Progenitor cell of endocrine pancreas (in vitro differentiated cells): ENCODE data around the gene ATE1. TPM values are rescaled to one million over a fixed set of nuclear protein-coding genes. Genes with fewer than 3 reads are reported as not detected.

Experiments used
- DNase-seq: peaks from one replicate; pipeline ENCODE4 v3.0.0; 2021; ENCODE audit warnings: low spot score; ENCODE audit not compliant: unreplicated experiment
- H3K27ac Mint-ChIP-seq: 2 replicates; pipeline ENCODE4 v1.8.0; 2021; ENCODE audit warnings: mild to moderate bottlenecking, moderate library complexity, mixed read lengths
- H3K27me3 Mint-ChIP-seq: 2 replicates; pipeline ENCODE4 v1.8.0; 2021; ENCODE audit warnings: mixed read lengths
- H3K36me3 Mint-ChIP-seq: 2 replicates; pipeline ENCODE4 v1.8.0; 2022; ENCODE audit warnings: mixed read lengths; ENCODE audit not compliant: insufficient read depth
- H3K4me1 Mint-ChIP-seq: 2 replicates; pipeline ENCODE4 v1.8.0; 2021; ENCODE audit warnings: low read depth, mixed read lengths
- H3K4me3 Mint-ChIP-seq: 2 replicates; pipeline ENCODE4 v1.8.0; 2021; ENCODE audit warnings: low read depth, mild to moderate bottlenecking, moderate library complexity, mixed read lengths
- H3K9me3 Mint-ChIP-seq: 2 replicates; pipeline ENCODE4 v1.8.0; 2021; ENCODE audit warnings: low read depth, mixed read lengths
- total RNA-seq: library from RNA; stranded (reverse); gene quantifications from 2 replicates; pipeline ENCODE4 v1.2.1, GENCODE V29; 2021
- TF ChIP-seq, protein P1 (sequence below): fragments of 200-600 bp; sonication (generic); IDR thresholded peaks from one replicate; pipeline ENCODE4 v1.5.0; 2021; ENCODE audit warnings: antibody characterized with exemption, mild to moderate bottlenecking; ENCODE audit not compliant: unreplicated experiment

Gene ATE1
- total RNA-seq, 1 donor from 2014 or later, result 41.0 TPM

DNA sequence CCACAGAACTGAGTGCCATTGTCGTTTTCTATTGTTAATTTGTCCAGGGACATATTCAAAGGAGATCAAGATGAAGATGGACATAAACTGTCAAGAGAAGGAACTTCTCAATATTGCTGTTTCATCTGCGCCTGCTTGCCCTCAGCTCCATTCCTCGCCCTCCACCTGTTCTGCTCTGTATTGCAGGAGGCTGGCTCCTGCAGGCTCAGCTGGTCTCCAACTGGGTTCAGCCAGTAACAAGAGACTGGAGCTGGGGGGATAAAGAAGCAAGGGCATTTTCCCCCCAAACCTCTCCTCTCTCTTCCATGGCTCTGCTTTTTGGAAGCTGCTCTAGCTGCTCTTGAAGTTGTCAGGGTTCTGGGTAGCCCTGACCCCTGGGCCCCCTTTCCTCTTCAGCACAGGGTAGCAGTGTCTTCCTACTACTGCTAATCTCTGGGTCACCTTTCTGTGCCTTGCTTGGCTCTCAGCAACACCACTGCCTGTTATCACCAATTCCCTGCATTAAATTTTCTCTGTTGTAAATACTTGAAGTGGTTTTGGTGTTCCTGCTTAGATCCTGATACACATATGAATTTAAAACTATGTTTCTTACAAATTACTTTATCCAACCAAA is 180.6 kb downstream of the ATE1 start:
- DNase-seq, result no peak
- no peaks in the 10 kb centered on the region for H3K27me3 Mint-ChIP-seq
- no peak overlapping the region for H3K4me3 Mint-ChIP-seq
- no peaks in the 10 kb centered on the region for H3K9me3 Mint-ChIP-seq
- no peak overlapping the region for H3K27ac Mint-ChIP-seq
- TF ChIP-seq, protein P1, sequence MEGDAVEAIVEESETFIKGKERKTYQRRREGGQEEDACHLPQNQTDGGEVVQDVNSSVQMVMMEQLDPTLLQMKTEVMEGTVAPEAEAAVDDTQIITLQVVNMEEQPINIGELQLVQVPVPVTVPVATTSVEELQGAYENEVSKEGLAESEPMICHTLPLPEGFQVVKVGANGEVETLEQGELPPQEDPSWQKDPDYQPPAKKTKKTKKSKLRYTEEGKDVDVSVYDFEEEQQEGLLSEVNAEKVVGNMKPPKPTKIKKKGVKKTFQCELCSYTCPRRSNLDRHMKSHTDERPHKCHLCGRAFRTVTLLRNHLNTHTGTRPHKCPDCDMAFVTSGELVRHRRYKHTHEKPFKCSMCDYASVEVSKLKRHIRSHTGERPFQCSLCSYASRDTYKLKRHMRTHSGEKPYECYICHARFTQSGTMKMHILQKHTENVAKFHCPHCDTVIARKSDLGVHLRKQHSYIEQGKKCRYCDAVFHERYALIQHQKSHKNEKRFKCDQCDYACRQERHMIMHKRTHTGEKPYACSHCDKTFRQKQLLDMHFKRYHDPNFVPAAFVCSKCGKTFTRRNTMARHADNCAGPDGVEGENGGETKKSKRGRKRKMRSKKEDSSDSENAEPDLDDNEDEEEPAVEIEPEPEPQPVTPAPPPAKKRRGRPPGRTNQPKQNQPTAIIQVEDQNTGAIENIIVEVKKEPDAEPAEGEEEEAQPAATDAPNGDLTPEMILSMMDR, result no peak
- H3K4me1 Mint-ChIP-seq, result no peaks in the 10 kb centered on the region
- H3K36me3 Mint-ChIP-seq, result peaks cover 6% of the 10 kb centered on the region

DNA sequence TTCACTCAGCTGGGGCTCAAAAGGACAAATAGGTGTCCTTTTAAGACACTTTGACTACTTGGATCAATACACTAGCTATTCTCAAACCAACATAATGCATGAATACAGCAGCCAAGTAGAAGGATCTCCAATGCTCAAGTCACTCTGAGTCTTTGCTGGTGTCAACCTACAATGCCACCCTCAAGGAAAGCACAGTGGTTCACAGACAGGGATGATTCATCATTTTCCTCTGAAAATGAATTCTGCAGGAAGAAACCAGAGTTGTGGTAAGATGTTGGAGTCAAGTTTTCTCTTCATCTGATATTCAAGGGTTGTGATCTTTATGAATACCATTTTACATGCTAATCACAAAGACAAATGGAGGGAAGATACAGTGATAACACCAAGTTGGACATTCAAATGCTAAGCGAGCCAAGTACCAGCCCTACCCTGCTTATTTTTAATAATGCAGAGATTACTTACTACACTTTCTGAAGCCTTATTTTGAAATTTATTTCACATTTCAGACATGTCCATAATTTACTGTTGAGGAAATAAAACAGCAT is 186.5 kb downstream of the ATE1 start:
- no peaks in the 10 kb centered on the region for H3K27me3 Mint-ChIP-seq
- TF ChIP-seq, protein P1, result no peak
- no peak for DNase-seq
- no peak overlapping the region for H3K27ac Mint-ChIP-seq
- peaks cover 10% of the 10 kb centered on the region for H3K36me3 Mint-ChIP-seq
- H3K9me3 Mint-ChIP-seq, result no peaks in the 10 kb centered on the region
- no peak overlapping the region for H3K4me3 Mint-ChIP-seq
- peaks cover 6% of the 10 kb centered on the region for H3K4me1 Mint-ChIP-seq

DNA sequence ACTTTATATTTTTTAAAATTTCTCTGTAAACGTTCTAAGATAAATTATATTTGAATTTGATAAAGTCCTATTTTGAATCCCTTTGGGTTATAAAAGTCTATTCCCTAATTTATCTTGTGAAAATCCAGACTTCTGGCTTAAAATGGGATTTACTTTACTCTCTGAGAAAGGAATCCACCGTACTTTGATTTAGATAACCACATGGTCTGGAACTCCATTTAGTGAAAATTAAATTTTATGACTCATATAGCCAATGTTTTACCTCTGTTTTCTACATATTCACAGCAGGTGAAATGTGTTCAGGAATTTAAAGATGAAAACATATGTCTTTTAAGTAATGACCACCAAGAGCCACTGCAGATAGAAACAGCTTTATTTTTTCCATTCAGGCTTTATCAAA is 187.8 kb downstream of the ATE1 start:
- Mint-ChIP-seq H3K4me3 (no peak overlapping the region), H3K27ac (no peak overlapping the region), H3K9me3 (no peaks in the 10 kb centered on the region), H3K27me3 (no peaks in the 10 kb centered on the region), H3K36me3 (peaks cover 8% of the 10 kb centered on the region), H3K4me1 (peaks cover 13% of the 10 kb centered on the region)
- DNase-seq, result no peak
- TF ChIP-seq, protein P1, result no peak

DNA sequence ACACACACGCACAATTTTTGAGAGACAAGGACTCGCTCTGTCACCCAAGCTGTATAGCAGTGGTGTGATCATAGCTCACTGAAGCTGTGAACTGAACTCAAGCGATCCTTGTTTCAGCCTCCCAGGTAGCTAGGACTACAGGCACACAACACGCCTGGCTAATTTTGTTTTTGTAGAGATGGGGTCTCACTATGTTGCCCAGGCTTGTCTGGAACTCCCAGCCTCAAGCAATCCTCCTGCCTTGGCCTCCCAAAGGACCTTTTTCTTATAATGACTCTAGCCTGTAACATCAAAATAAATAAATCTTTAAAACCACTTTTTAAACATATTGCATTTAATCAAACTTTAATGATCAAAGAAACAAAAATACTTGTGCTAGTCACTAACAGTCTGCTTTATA is 188.7 kb downstream of the ATE1 start:
- no peaks in the 10 kb centered on the region for H3K27me3 Mint-ChIP-seq
- H3K4me3 Mint-ChIP-seq, result no peak overlapping the region
- no peak for DNase-seq
- TF ChIP-seq, protein P1, result no peak
- peaks cover 6% of the 10 kb centered on the region for H3K36me3 Mint-ChIP-seq
- peaks cover 19% of the 10 kb centered on the region for H3K4me1 Mint-ChIP-seq
- H3K9me3 Mint-ChIP-seq, result no peaks in the 10 kb centered on the region
- H3K27ac Mint-ChIP-seq, result no peak overlapping the region

DNA sequence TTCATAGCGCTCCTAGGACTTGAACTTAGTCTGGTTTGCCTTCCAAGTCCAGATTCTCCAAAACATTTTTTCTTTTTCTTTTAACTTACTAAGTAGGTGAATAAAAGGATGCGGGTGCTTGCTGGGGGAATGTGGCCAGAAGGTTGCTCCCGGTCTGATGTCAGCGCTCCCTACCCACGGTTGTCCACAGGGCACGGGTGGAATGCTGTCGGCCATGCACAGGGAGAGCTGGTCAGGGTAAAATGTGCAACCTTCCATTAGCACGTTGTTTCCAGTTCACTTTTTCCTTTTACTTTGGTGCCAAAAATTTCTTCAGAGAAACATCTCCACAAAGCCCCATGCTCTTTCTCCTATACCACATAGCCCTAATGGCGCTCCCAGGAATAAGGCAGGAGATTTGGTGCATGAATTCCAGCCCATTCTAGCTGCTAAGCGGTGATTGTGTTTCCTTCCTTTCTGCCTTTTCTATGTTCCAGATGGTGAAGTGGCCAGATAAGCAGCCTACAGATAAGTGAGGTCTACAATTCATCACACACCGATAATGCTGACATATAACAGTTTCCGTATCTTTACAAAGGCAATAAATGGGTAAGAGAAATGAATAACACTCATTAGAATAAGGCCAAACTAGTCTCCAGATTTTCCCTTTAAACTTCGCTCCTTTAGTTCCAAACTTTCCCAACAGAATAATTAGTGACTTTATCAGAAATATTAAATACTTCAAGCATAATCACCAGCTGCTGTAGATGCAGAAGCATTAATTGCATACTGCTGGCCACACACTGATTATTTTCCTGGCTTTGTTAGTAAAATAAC is 191.3 kb downstream of the ATE1 start:
- TF ChIP-seq, protein P1, result no peak
- H3K27me3 Mint-ChIP-seq, result peaks cover 2% of the 10 kb centered on the region

More for the DNA sequence above, 191.3 kb downstream of the ATE1 start:
- DNase-seq, result no peak
- Mint-ChIP-seq H3K4me1 (peaks cover 29% of the 10 kb centered on the region), H3K36me3 (peaks cover 4% of the 10 kb centered on the region), H3K9me3 (no peaks in the 10 kb centered on the region), H3K27ac (no peak overlapping the region), H3K4me3 (no peak overlapping the region)
